GM06990 (cell line): Measurements from ENCODE around the gene GLTP.

Experiments used
- DNase-seq: peaks from one replicate; pipeline ENCODE4 v3.0.0-alpha.2; 2011; ENCODE audit not compliant: insufficient read length; ENCODE audit errors: extremely low read depth
- H3K27me3 ChIP-seq: replicated peaks from 2 replicates; pipeline ENCODE4 v1.6.0; 2011; ENCODE audit warnings: low read length; ENCODE audit not compliant: control insufficient read depth, insufficient read depth
- H3K36me3 ChIP-seq: 2 replicates; pipeline ENCODE4 v1.5.1; 2011; ENCODE audit warnings: low read length; ENCODE audit not compliant: control insufficient read depth, insufficient read depth
- H3K4me3 ChIP-seq: replicated peaks from 2 replicates; pipeline ENCODE4 v1.5.1; 2011; ENCODE audit warnings: low read depth, mild to moderate bottlenecking, control low read depth, low read length
- TF ChIP-seq, protein P1 (sequence below): IDR thresholded peaks from 2 replicates; pipeline ENCODE4 v1.5.1; 2011; ENCODE audit warnings: low read length, control low read depth, mild to moderate bottlenecking, inconsistent platforms; ENCODE audit not compliant: insufficient read depth, poor library complexity, severe bottlenecking

Gene GLTP

DNA sequence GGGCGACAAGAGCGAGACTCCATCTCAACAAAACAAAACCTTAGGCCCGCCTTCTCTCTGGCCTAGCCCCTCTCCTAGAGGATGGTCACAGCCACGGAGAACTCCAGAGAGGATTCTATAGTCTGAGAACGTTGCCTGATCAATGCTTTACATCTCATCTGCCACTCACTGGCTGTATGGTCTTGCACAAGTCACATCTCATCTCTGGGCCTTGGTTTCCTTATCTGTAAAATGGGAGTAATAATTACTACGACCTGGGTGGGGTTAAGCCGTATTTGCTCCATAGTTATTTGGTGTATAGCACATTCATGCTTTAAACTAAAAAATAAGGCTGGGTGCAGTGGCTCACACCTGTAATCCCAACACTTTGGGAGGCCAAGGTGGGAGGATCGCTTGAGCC lies 55.6 kb downstream of the GLTP start:
- no peak overlapping the region for H3K4me3 ChIP-seq
- peaks cover 5% of the 10 kb centered on the region for H3K27me3 ChIP-seq
- H3K36me3 ChIP-seq, result no peaks in the 10 kb centered on the region
- no peak for DNase-seq
- TF ChIP-seq, protein P1, sequence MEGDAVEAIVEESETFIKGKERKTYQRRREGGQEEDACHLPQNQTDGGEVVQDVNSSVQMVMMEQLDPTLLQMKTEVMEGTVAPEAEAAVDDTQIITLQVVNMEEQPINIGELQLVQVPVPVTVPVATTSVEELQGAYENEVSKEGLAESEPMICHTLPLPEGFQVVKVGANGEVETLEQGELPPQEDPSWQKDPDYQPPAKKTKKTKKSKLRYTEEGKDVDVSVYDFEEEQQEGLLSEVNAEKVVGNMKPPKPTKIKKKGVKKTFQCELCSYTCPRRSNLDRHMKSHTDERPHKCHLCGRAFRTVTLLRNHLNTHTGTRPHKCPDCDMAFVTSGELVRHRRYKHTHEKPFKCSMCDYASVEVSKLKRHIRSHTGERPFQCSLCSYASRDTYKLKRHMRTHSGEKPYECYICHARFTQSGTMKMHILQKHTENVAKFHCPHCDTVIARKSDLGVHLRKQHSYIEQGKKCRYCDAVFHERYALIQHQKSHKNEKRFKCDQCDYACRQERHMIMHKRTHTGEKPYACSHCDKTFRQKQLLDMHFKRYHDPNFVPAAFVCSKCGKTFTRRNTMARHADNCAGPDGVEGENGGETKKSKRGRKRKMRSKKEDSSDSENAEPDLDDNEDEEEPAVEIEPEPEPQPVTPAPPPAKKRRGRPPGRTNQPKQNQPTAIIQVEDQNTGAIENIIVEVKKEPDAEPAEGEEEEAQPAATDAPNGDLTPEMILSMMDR, result no peak

- Histone ChIP-seq H3K36me3 (no peaks in the 10 kb centered on the region), H3K4me3 (no peak overlapping the region), H3K27me3 (peaks cover 5% of the 10 kb centered on the region)
- TF ChIP-seq, protein P1, result no peak
- no peak for DNase-seq
Measured at GRCh38 chr12:109822951-109823411, 57.4 kb downstream of the GLTP start.

- Histone ChIP-seq H3K36me3 (no peaks in the 10 kb centered on the region), H3K27me3 (peaks cover 5% of the 10 kb centered on the region), H3K4me3 (no peak overlapping the region)
- TF ChIP-seq, protein P1, result no peak
- no peak for DNase-seq
Measured at GRCh38 chr12:109822416-109822815, 57.9 kb downstream of the GLTP start.

- Histone ChIP-seq H3K27me3 (peaks cover 5% of the 10 kb centered on the region), H3K4me3 (no peak overlapping the region), H3K36me3 (no peaks in the 10 kb centered on the region)
- DNase-seq, result no peak
- TF ChIP-seq, protein P1, result no peak
Measured at GRCh38 chr12:109821968-109822367, 58.4 kb downstream of the GLTP start.

DNA sequence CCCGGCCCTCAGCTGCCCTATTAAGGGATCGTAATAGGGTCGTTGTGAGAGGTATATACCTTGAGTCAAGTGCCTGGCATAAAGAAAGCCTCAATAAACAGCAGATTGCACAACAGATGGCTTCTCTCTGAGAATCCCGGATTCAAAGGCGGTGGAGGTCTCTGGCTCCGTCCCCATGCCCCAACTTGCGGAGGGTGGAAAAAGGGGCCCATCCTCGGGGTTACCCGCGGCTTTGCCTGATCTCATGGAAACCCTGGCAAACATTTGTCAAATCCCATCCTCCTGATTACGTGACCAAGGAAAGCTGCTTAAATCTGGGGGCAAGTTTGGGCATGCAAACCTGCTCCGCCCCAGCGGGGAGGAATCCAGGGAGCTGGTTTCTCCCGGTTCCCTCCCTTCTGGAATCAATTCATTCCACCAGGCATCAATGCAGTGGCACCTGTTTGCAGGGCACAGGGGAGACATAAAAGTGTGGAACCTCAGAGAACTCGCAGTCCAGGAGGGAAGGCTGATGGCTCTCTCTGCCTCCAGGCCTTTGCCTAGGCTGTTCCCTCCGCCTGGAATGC lies 59.4 kb downstream of the GLTP start:
- TF ChIP-seq, protein P1, result no peak
- Histone ChIP-seq H3K27me3 (peaks cover 5% of the 10 kb centered on the region), H3K36me3 (no peaks in the 10 kb centered on the region), H3K4me3 (no peak overlapping the region)
- no peak for DNase-seq
